Thyroid gland (tissue), 4 donors: ENCODE measurements around the gene CPTP.

ENCODE experiments used
- CTCF ChIP-seq, 6 experiments: fragments of 200-600 bp in 3 of 6; fragments of 450-650 bp in 3 of 6; sonication (generic) in 3 of 6; IDR thresholded peaks; one replicate each; pipeline ENCODE4 v1.5.1; 2016 to 2019; ENCODE audit warnings: antibody characterized with exemption in 6 of 6, mild to moderate bottlenecking in 2 of 6, inconsistent platforms in 1 of 6, moderate library complexity in 1 of 6
- POLR2A ChIP-seq, 2 donors: fragments of 450-650 bp; IDR thresholded peaks; one replicate each; pipeline ENCODE4 v1.6.1; 2017; ENCODE audit warnings: antibody characterized with exemption in 2 of 2, mild to moderate bottlenecking in 2 of 2, moderate library complexity in 1 of 2

- TF ChIP-seq CTCF (IDR thresholded peaks at IDR 0.05) (no peak), POLR2A (IDR thresholded peaks at IDR 0.05) (no peak)
Measured at GRCh38 chr1:1309251-1310108, 15.1 kb upstream of the CPTP start.
